Activated T-helper 9 cell treated with anti-CD3 and anti-CD28 coated beads, Interleukin-2, amount 50 U/mL, for 16 hours (primary cell): ENCODE measurements around the gene UBE3D.
"Not testable (repeated sequence)": the region's sequence is repeated elsewhere in the genome, so short reads cannot be mapped to it uniquely, and the experiment has no call there.

Experiments used
- DNase-seq: peaks from one replicate; pipeline ENCODE4 v3.0.0-alpha.2; 2020; ENCODE audit warnings: low read depth

Gene UBE3D

GRCh38 chr6:83055366-83055964 lies 10.2 kb downstream of the UBE3D start:
- DNase-seq = no peak

DNA sequence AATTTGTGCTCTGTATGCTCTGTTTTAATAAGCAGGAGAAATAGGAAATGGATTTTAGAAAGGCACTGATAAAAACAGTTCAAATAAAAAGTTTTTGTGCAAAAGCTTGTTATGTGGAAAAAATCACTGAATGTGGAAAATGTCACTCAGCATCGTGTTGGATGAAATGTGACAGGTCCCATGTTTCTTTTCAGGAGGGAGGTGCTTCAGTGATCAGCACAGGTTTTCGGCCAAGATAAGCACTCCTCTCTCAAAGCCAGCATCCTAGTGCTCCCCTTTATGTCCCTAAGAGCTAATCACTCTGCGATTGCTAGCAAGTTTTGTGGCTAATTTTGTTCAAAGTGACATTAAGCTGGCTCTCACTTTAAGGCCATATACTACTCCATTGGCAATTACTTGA lies 12.0 kb downstream of the UBE3D start:
- no peak for DNase-seq

DNA sequence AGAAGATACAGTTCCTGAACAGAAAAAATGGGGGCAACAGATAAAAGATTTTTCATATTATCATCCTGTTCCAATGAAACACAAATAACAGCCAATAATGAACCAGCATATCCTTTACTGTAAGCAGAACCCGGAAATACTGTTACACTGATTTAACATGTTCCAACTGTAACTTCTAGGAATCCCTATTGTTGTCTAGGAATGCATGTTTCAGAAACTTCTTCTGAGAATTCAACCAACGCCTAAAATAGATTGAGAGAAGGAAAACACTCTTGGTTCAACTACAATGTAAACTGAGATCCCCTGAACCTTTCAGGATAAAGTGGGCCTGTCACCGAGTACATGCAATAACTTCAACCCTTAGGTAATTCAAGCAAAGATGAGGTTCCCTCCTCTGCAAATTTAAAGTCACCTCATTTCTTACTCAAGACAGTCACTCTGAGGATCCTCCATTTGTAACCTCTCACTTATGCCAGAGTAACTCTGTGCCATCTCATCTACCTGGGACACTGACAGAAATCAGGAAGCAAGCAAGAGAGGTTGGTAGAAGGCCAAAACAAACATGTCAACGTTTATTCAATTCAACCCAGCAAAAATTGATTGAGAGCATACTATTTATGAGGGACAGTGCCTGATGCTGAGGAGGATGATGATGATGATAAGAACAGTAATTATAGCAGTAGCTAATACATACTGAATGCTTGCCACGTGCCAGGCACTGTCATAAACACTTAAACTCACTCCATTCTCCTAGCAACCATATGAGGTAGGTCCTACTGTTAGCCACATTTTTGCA lies 14.1 kb downstream of the UBE3D start:
- DNase-seq = no peak

GRCh38 chr6:83047065-83047754 lies 18.4 kb downstream of the UBE3D start:
- DNase-seq = no peak

GRCh38 chr6:83044091-83044768 lies 21.4 kb downstream of the UBE3D start:
- DNase-seq = no peak

DNA sequence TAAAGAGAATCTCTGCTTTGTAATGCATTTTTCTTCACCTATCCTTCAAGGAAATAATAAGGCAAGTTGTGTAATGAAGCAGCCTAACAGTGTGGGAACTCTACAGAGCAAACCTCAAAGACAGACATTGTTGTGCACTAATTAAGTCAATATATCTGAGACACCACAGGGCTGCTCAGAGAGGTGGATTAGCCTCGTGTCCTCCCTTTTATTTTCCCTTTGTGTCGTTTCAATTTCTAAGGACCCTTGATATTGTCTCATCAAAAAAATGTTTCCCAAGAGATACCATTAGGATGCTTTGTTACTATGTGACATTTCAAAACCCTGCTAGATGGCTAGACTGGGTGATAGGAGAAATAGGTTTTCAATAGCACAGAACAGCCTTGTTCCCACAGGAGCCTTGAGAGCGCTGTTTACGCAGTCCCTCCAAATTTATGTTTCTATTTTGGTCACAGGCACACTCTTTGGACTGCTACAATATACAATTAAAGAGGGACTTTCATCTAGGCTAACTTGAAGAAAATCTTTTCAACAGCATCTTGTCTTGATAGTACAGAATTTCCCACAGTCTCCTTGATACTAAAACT lies 23.1 kb downstream of the UBE3D start:
- DNase-seq = no peak

- no peak for DNase-seq
Observed at GRCh38 chr6:83038246-83038645, 27.4 kb downstream of the UBE3D start.

DNA sequence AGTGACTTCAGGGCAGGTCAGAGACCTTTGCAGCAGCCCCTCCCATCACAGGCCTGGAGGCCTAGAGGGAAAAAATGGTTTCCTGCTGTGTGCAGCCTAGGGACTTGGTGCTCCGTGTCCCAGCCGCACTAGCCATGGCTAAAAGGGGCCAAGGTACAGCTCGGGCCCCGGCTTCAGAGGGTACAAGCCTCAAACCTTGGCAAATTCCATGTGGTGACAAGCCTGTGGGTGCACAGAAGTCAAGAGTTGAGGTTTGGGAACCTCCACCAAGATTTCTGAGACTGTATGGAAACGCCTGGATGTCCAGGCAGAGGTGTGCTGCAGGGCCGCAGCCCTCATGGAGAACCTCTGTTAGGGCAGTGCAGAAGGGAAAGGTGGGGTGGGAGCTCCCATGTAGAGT lies 34.0 kb downstream of the UBE3D start:
- DNase-seq = no peak

GRCh38 chr6:83019741-83020140 lies 45.9 kb downstream of the UBE3D start:
- DNase-seq = no peak

DNA sequence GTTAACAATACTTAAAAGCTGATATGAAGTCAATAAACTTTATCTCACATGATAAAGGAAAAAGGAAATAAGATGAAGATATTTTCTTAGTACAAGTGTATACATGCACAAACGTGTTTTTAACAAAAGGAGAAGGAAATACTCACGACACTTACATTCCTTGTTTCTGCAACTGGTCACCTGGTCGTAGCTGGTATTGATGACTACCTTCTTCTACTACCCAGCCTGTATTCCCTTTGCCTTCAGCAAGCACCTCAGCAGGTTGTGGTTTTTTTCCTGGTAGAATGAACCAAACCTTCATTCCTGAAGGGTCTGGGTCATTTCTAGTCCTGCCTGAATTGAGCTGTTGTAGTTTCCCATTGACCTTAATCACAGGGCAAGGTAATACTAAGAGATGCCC lies 54.5 kb downstream of the UBE3D start:
- DNase-seq = not testable (repeated sequence)

GRCh38 chr6:83008626-83009025 lies 57.0 kb downstream of the UBE3D start:
- no peak for DNase-seq

DNA sequence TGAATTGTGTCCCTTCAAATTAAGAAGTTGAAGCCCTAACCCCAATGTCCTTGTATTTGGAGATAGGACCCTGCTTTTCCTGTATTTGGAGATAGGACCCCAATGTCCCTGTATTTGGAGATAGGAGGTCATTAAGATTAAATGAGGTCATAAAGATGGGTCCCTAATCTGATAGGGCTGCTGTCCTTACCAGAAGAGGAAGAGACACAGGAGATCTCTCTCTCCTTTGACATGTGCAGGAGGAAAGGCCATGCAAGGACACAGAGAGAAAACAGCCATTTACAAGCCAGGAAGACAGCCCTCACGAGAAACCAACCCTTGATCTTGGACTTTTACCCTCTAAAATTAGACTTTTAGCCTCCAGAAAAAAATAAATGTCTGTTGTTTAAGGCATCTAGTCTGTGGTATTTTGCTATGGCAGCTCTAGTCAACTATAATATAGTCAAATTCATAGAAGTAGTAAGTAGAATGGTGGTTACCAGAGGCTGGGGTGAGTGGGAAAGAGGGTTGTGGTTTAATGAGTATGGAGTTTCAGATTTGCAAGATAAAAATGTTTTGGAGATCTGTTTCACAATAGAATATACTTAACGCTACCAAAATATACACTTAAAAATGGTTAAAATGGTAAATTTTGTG lies 59.3 kb downstream of the UBE3D start:
- no peak for DNase-seq

GRCh38 chr6:82996156-82996555 lies 69.5 kb downstream of the UBE3D start:
- no peak for DNase-seq

- no peak for DNase-seq
Observed at GRCh38 chr6:82995066-82995465, 70.6 kb downstream of the UBE3D start.

GRCh38 chr6:82989736-82990290 lies 75.8 kb downstream of the UBE3D start:
- no peak for DNase-seq

DNA sequence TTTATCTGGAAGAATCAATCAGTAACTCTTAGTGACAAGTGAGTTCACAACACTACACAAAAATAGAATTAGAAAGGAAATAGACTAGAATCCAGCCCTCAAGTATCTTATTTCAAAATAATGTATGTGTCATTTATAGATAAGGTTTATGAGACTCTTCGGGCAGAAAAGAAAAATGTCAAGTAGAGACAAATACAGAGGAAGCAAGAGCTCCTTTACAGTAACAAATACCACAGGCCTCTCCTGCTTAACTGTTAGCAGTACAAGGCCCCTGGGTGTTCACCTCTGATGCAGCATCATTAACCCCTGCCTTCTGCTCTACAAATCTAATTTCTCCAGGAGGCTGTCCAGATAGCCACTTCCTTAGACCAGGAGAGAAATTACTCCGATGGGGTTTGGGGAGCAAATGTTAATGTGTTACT lies 76.7 kb downstream of the UBE3D start:
- no peak for DNase-seq

DNA sequence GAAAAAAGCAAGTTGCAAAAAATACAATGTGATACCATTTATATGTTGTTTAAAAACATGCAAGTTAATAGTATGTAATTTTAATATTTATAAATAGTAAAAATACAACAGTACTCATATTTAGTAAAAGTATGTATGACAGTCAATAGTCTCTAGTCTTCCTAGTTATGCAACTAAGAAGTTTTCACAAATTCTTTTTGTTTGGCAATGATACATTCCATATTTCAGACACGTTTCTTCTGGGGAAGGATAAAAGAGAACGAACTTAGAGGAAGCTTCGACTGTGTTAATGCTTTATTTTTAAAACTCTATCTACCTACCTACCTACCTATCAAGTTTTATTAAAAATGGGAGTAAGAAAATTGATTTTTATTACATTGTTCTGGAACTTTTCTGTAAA lies 77.7 kb downstream of the UBE3D start:
- DNase-seq = no peak

DNA sequence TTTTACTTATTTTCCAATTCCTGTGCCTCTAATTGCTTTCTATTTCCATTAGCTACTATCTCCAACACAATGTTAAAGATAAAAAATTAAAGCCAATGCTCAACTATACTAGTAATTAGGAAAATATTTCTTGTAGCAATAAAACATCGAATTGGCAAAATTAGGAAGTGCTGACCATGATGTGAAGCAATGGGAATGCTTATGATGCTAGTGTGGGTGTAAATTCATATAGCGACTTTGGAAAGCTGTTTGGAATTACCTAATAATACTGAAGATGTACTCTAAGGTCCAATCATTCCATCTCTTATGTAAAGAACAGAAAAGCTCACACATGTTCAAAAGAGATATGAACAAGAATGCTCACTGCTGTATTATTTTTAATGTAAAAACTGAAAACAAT lies 78.2 kb downstream of the UBE3D start:
- no peak for DNase-seq

- no peak for DNase-seq
Observed at GRCh38 chr6:82984720-82985119, 80.9 kb downstream of the UBE3D start.

DNA sequence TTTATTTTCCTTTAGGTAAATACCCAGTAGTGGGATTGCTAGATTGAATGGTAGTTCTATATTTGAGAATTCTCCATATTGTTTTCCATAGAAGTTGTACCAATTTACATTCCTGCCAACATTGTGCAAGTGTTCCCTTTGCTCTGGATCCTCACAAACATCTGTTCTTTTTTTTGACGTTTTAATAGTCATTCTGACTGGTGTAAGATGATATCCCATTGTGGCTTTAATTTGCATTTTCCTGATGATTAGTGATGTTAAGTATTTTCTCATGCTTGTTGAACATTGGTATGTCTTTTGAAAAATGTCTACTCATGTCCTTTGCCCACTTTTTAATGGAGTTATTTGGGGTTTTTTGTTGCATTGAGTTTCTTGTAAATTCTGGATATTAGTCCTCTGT lies 85.6 kb downstream of the UBE3D start:
- DNase-seq = no peak

GRCh38 chr6:82979657-82980056 lies 86.0 kb downstream of the UBE3D start:
- DNase-seq = no peak
